ENCODE data around the gene LAMA1.

The LAMA1 gene

DNA sequence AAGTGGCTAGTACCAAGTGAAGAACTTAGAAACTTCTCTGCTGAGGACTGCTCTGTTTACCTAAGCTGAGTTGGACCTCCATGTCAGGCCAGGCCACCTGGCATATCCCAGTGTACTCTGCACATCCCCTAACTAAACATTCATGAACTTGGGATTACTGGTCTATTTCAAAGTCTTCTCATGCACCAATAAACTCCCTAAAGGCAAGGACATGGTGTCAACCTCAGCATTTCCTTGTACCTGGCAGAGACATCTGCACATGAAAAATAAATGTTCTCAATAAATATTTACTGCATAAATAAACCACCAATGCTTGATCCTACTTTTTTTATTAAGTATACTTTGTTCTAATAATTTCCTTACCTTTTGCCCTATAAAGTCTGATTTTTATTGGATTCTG, 124.8 kb downstream of the LAMA1 start:
- no peak overlapping the region for H3K4me3 ChIP-seq (ENCODE audit: low read depth, low read length)
- DNase-seq (ENCODE audit: low read depth) = no peak
- in situ Hi-C loops (cut with HindIII; ENCODE audit: low sequenced_read_pairs) = no loop called here
- TF ChIP-seq CTCF (IDR thresholded peaks at IDR 0.05; ENCODE audit: low read depth, low read length, missing control alignments) = no peak

- TF ChIP-seq CTCF (IDR thresholded peaks at IDR 0.05; ENCODE audit: low read depth, low read length, missing control alignments) = no peak
- in situ Hi-C loops (cut with HindIII; ENCODE audit: low sequenced_read_pairs) = no loop called here
- DNase-seq (ENCODE audit: low read depth) = no peak
- H3K4me3 ChIP-seq (ENCODE audit: low read depth, low read length) = no peak overlapping the region
Observed at GRCh38 chr18:6983366-6983765, 134.2 kb downstream of the LAMA1 start.

DNA sequence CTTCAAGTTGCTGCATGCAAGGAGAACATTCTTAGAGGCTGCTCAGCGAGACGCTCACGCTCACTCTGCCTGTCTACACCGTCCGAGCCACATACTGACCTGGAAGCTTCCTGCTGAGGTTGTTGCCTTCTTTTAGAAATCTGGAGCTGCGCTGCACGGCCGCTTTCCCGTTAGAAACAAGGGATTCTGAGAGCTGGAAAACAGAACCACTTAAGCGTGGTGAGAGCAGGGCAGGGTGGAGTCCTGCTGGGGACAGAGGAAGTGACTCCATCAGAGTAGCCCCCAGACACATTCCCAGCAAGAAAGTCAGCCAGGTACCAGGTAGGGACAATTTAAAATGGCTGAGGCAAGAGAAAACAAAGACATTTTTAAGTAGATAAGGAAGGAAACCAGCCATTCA, 135.2 kb downstream of the LAMA1 start:
- in situ Hi-C loops (cut with HindIII; ENCODE audit: low sequenced_read_pairs) = no loop called here
- H3K4me3 ChIP-seq (ENCODE audit: low read depth, low read length) = no peak overlapping the region
- DNase-seq (ENCODE audit: low read depth) = no peak
- no peak for TF ChIP-seq CTCF (IDR thresholded peaks at IDR 0.05; ENCODE audit: low read depth, low read length, missing control alignments)

DNA sequence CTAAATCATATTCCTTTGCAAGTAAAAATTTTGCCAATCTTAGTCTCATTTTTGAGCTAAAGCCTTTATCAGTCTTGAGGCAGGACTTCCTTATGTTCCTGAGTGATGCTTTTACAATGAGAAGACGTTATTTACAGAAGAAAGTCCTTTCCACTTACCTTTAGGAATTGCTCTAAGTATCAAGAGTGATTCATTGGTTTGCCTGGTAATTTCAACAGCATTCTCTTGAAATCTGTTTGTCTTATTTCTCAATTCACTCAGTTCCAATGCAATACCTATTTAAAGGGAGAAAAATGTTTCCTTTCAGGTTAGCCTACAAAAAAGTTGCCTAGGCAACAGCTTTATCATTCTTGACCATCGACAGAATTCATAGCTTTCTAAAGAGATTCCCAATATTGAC, 137.2 kb downstream of the LAMA1 start:
- no peak overlapping the region for H3K4me3 ChIP-seq (ENCODE audit: low read depth, low read length)
- no peak for TF ChIP-seq CTCF (IDR thresholded peaks at IDR 0.05; ENCODE audit: low read depth, low read length, missing control alignments)
- in situ Hi-C loops (cut with HindIII; ENCODE audit: low sequenced_read_pairs) = no loop called here
- no peak for DNase-seq (ENCODE audit: low read depth)

- DNase-seq (ENCODE audit: low read depth) = no peak
- no peak overlapping the region for H3K4me3 ChIP-seq (ENCODE audit: low read depth, low read length)
- no peak for TF ChIP-seq CTCF (IDR thresholded peaks at IDR 0.05; ENCODE audit: low read depth, low read length, missing control alignments)
- in situ Hi-C loops (cut with HindIII; ENCODE audit: low sequenced_read_pairs) = no loop called here
Observed at GRCh38 chr18:6979954-6980353, 137.6 kb downstream of the LAMA1 start.

GRCh38 chr18:6976935-6977334, 140.7 kb downstream of the LAMA1 start:
- in situ Hi-C loops (cut with HindIII; ENCODE audit: low sequenced_read_pairs) = no loop called here
- H3K4me3 ChIP-seq (ENCODE audit: low read depth, low read length) = no peak overlapping the region
- no peak for TF ChIP-seq CTCF (IDR thresholded peaks at IDR 0.05; ENCODE audit: low read depth, low read length, missing control alignments)
- DNase-seq (ENCODE audit: low read depth) = no peak

- no peak for DNase-seq (ENCODE audit: low read depth)
- no peak overlapping the region for H3K4me3 ChIP-seq (ENCODE audit: low read depth, low read length)
- in situ Hi-C loops (cut with HindIII; ENCODE audit: low sequenced_read_pairs) = no loop called here
- no peak for TF ChIP-seq CTCF (IDR thresholded peaks at IDR 0.05; ENCODE audit: low read depth, low read length, missing control alignments)
Observed at GRCh38 chr18:6975084-6975483, 142.5 kb downstream of the LAMA1 start.
